ENCODE measurements around the gene CADPS2.
"Not testable (repeated sequence)": the region's sequence is repeated elsewhere in the genome, so short reads cannot be mapped to it uniquely, and the experiment has no call there.

CADPS2 gene

DNA sequence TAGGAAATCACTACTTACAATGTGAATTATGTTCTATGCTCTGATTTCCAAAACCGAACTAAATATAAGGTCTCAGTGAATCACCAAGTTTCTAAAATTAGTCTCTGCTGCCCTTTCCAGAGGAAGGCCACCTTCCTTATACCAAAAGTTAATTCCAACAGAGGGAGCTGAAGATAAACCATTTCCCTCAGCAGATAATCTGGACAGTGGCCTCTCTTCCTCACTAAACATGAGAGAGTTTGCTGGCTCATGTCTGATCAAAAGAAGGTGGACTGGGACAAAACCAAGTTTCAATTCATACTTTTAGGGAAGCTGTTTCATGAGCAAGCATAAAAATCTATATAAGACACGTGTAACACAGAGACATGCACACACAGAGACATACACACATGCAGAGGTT is 588.1 kb downstream of the CADPS2 start:
- no peak overlapping the region for H3K27ac ChIP-seq
- ChIA-PET POLR2A (ENCODE audit: low non-redundant PET) (no interaction called here), CTCF (no interaction called here)
- TF ChIP-seq, protein P1, sequence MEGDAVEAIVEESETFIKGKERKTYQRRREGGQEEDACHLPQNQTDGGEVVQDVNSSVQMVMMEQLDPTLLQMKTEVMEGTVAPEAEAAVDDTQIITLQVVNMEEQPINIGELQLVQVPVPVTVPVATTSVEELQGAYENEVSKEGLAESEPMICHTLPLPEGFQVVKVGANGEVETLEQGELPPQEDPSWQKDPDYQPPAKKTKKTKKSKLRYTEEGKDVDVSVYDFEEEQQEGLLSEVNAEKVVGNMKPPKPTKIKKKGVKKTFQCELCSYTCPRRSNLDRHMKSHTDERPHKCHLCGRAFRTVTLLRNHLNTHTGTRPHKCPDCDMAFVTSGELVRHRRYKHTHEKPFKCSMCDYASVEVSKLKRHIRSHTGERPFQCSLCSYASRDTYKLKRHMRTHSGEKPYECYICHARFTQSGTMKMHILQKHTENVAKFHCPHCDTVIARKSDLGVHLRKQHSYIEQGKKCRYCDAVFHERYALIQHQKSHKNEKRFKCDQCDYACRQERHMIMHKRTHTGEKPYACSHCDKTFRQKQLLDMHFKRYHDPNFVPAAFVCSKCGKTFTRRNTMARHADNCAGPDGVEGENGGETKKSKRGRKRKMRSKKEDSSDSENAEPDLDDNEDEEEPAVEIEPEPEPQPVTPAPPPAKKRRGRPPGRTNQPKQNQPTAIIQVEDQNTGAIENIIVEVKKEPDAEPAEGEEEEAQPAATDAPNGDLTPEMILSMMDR (conservative IDR thresholded peaks at IDR 0.05; ENCODE audit: low read depth) = no peak
- DNase-seq (ENCODE audit: low spot score) = no peak

DNA sequence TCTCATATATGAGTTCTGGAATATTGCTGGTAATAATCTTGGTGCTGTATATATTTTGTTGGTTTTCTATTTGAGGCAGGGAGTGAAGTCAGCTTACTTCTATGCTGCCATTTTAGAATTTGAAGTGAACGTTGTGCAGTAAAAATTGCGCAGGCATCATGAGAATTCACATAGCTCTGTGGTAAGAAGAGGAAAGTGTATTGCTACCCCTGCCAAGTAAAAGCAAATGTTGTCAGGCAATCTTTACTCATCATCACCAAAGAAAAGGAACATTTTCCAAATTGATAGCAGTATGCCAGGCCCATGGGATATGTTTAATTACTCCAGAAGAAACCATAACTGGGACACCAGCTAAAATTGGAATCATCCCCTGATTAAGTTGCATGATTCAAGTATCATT is 595.1 kb downstream of the CADPS2 start:
- POLR2A ChIA-PET (ENCODE audit: low non-redundant PET) = no interaction called here
- DNase-seq (ENCODE audit: low spot score) = no peak
- CTCF ChIA-PET = interaction anchor here (0.6 kb wide), 1 partner anchor 189 kb away, joined by 3 read pairs; no protein-coding TSS in a partner anchor
- H3K27ac ChIP-seq = no peak overlapping the region
- TF ChIP-seq, protein P1 (conservative IDR thresholded peaks at IDR 0.05; ENCODE audit: low read depth) = no peak

DNA sequence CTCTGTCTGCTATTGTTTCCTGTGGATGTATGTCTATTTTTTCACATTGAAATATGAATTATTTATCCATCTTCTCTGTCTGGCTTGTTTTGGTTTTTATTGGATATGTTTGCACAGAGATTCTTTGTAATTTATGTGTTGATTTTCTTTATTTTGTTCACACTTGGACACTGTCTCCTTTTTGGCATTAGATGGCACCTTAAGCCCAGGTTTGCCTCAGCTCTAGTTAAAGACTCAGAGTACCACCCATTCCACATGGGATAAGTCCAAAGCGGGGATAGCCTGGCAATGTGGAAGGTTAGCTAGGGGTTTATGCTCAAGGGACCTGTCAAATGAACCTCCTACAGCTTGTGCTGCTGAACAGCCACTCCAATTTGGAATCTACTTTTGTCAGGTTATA is 595.8 kb downstream of the CADPS2 start:
- ChIA-PET CTCF (no interaction called here), POLR2A (ENCODE audit: low non-redundant PET) (no interaction called here)
- TF ChIP-seq, protein P1 (conservative IDR thresholded peaks at IDR 0.05; ENCODE audit: low read depth) = no peak

DNA sequence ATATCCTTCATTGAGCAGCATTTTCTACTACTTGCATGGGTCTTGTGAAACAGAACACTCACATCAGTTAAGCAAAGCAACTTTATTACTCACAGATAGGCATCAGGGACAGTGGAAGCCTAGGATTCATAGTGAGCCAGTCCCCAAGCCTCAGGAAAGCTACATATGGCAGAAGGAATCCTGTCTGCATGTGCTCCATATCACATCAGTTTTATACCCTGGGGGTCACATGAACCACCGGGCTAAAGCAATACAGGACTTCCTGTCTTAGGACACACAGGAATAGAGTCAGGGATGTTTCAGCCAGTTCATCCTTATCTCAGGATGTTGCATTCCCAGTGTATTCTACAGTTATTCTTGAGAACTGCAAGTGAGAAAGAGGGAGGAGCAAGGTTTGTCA is 596.8 kb downstream of the CADPS2 start:
- no peak overlapping the region for H3K27ac ChIP-seq
- ChIA-PET POLR2A (ENCODE audit: low non-redundant PET) (no interaction called here), CTCF (no interaction called here)
- no peak for DNase-seq (ENCODE audit: low spot score)
- TF ChIP-seq, protein P1 (conservative IDR thresholded peaks at IDR 0.05; ENCODE audit: low read depth) = no peak

More for the DNA sequence above, 595.8 kb downstream of the CADPS2 start:
- DNase-seq (ENCODE audit: low spot score) = no peak
- H3K27ac ChIP-seq = no peak overlapping the region

DNA sequence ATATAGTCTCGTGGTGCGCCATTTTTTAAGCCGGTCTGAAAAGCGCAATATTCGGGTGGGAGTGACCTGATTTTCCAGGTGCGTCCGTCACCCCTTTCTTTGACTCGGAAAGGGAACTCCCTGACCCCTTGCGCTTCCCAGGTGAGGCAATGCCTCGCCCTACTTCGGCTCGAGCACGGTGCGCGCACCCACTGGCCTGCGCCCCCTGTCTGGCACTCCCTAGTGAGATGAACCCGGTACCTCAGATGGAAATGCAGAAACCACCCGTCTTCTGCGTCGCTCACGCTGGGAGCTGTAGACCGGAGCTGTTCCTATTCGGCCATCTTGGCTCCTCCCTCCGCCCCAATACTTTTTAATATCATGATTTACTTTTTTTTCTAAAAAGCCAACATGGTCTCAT is 601.7 kb downstream of the CADPS2 start:
- CTCF ChIA-PET; POLR2A ChIA-PET (ENCODE audit: low non-redundant PET); DNase-seq (ENCODE audit: low spot score): not testable (repeated sequence)
- H3K27ac ChIP-seq = peak overlapping the region; percentile 62
- TF ChIP-seq, protein P1 (conservative IDR thresholded peaks at IDR 0.05; ENCODE audit: low read depth) = peak; percentile 13; the same call in 1 of the 2 replicates

DNA sequence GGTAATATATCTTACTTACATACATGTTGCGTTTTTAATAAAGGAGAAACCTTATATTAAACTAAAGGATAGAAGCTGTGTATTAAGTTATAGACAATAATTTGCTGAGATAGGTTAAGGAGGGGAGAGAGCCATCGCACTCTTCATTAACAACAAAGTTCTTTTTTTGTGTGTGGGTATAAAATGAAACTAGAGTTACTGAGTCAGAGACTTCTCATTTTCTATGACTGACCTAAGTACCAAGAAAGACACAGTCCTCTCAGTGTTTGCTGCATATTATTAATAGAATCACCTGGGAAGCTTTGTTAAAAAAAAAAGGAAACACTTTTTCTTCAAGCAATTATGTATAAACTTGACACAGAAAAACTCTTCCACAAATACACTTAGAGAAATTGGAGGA is 613.1 kb downstream of the CADPS2 start:
- TF ChIP-seq, protein P1 (conservative IDR thresholded peaks at IDR 0.05; ENCODE audit: low read depth) = no peak
- POLR2A ChIA-PET (ENCODE audit: low non-redundant PET) = no interaction called here
- no peak overlapping the region for H3K27ac ChIP-seq
- DNase-seq (ENCODE audit: low spot score) = no peak
- CTCF ChIA-PET = no interaction called here

DNA sequence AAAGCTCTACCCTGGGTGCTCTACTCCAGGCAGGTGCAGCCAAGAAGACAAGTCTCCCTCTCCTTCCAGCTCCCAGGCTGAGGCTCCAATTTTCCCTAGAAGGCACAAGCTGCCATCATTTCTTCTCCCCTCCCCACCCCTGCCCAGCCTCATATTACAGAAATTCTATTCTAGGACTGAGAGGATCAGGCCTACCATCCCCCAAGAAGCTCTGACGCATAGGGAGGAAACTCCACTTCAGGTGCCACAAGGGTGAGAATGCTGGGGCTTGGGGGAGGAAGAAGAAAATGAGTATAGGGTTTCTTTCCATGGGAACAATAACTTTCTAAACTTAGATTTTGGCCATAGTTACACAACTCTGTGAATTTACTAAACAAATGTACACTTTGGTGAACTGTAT is 617.0 kb downstream of the CADPS2 start:
- H3K27ac ChIP-seq = no peak overlapping the region
- TF ChIP-seq, protein P1 (conservative IDR thresholded peaks at IDR 0.05; ENCODE audit: low read depth) = no peak
- ChIA-PET CTCF (interaction anchor here (0.7 kb wide), 1 partner anchor 1050 kb away, joined by 3 read pairs; no protein-coding TSS in a partner anchor), POLR2A (ENCODE audit: low non-redundant PET) (no interaction called here)
- no peak for DNase-seq (ENCODE audit: low spot score)
